Lower leg skin (tissue), 4 donors: ENCODE data around the gene EPHA6. TPM values are rescaled to one million over a fixed set of nuclear protein-coding genes. Genes with fewer than 3 reads are reported as not detected.

ENCODE experiments used
- DNase-seq, 2 donors: peaks; one replicate each; pipeline ENCODE4 v3.0.0-alpha.2; 2019; ENCODE audit warnings: low spot score in 2 of 2
- H3K4me3 ChIP-seq: fragments of 200-600 bp; sonication (generic); 2 replicates; pipeline ENCODE4 v1.5.1; 2017; ENCODE audit warnings: mild to moderate bottlenecking, low read depth; ENCODE audit not compliant: poor library complexity, severe bottlenecking
- POLR2A ChIP-seq, 2 donors: fragments of 450-650 bp; IDR thresholded peaks; one replicate each; pipeline ENCODE4 v1.6.1; 2016 to 2017; ENCODE audit warnings: antibody characterized with exemption in 2 of 2, mild to moderate bottlenecking in 1 of 2, moderate library complexity in 1 of 2
- WGBS, 2 donors: methylation state at CpG; one replicate each; pipeline ENCODE4 v1.1.5; 2018; 5-methylcytosine and 5-hydroxymethylcytosine counted together
- intact Hi-C: fragments of 100-400 bp; cut with DNase I; formaldehyde crosslinking; loops from one replicate; pipeline ENCODE4 v1.15.0; 2023; ENCODE audit warnings: low total_unique reads
- total RNA-seq, 4 donors: library from RNA; depleted of rRNA; stranded (reverse); fragments of >200 nt; gene quantifications; one replicate each; pipeline ENCODE4 v1.1.0, GENCODE V29; 2016
- TF ChIP-seq, protein P1 (sequence below), 3 donors: fragments of 450-650 bp; IDR thresholded peaks; one replicate each; pipeline ENCODE4 v1.5.1; 2016; ENCODE audit warnings: antibody characterized with exemption in 3 of 3, mild to moderate bottlenecking in 3 of 3, moderate library complexity in 2 of 3

The EPHA6 gene
- total RNA-seq, 4 donors from 2014 or later, result 0.23 TPM; not detected in 3

DNA sequence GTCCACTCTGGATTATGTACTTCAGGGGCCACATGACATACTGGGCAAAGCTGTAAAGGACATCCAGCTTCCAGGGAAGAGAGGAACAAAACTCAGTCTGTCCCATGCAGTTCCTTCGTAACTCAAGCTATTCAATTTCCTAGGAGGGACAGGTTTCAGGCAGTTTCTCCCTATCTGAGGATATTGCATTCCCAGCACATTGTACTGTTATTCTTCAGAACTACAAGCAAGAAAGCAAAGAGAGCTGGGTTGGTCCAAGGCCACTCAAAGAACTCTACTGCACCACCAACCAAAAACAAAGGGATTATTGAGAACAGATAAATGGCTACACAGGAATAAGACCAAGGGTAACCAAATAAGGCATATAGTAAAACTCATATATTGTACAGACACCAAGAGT lies 832.5 kb downstream of the EPHA6 start:
- intact Hi-C loops, result no loop called here
- 86 to 100% methylated on average over 1 of the region's 1 CpG for WGBS, 2 donors
- no peak overlapping the region for H3K4me3 ChIP-seq
- no peak for TF ChIP-seq POLR2A (IDR thresholded peaks at IDR 0.05)
- TF ChIP-seq, protein P1, sequence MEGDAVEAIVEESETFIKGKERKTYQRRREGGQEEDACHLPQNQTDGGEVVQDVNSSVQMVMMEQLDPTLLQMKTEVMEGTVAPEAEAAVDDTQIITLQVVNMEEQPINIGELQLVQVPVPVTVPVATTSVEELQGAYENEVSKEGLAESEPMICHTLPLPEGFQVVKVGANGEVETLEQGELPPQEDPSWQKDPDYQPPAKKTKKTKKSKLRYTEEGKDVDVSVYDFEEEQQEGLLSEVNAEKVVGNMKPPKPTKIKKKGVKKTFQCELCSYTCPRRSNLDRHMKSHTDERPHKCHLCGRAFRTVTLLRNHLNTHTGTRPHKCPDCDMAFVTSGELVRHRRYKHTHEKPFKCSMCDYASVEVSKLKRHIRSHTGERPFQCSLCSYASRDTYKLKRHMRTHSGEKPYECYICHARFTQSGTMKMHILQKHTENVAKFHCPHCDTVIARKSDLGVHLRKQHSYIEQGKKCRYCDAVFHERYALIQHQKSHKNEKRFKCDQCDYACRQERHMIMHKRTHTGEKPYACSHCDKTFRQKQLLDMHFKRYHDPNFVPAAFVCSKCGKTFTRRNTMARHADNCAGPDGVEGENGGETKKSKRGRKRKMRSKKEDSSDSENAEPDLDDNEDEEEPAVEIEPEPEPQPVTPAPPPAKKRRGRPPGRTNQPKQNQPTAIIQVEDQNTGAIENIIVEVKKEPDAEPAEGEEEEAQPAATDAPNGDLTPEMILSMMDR (IDR thresholded peaks at IDR 0.05), result no peak
- no peak for DNase-seq

DNA sequence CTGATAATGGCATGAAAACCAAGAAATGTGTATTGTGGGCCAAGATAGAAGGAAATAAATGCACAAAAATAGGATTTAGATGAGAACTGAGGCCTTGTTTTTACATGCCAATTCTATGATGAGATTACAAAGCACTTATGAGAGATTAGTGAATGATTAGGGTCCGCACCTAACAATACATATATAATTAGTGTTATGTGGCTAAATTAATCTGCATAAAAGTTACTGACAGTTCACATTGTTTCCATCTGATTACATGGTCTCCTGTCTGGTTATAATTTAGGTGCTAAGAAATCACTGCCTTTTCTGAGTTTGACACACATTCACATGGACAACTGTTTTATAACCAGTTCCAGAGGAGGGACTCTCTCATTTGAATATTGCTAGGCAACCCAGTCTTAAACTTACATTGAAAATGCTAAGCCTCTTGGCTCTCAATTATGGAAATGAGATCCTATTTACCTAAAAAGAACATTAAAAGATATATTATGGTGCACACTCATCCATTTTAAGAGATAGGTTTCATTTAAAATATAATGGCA lies 833.1 kb downstream of the EPHA6 start:
- 53 to 64% methylated on average over 1 of the region's 1 CpG for WGBS, 2 donors
- DNase-seq, result no peak
- intact Hi-C loops, result no loop called here
- H3K4me3 ChIP-seq, result no peak overlapping the region
- TF ChIP-seq POLR2A (IDR thresholded peaks at IDR 0.05), result no peak
- TF ChIP-seq, protein P1 (IDR thresholded peaks at IDR 0.05), result no peak

DNA sequence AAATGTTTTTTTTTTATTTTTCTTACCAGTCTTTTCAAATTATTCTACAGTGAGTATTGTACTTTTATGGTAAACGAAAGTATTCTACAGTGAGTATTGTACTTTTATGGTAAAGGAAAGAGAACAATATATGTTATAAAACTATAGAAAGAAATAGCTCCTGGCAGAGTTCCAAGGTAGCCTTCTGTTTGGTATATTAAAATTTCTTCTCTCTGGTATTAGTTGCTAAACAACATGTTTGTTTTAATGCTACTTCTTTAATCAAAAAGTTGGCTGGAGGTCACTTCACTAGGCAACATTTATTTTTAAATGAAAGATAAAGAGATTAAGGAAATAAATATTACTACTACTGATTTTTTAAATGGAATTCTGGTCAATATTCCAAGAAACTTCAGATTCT lies 841.6 kb downstream of the EPHA6 start:
- intact Hi-C loops, result no loop called here
- TF ChIP-seq POLR2A (IDR thresholded peaks at IDR 0.05), result no peak
- TF ChIP-seq, protein P1 (IDR thresholded peaks at IDR 0.05), result no peak
- no peak for DNase-seq
- WGBS, 2 donors, result 66 to 70% methylated on average over 1 of the region's 1 CpG
- H3K4me3 ChIP-seq, result no peak overlapping the region

DNA sequence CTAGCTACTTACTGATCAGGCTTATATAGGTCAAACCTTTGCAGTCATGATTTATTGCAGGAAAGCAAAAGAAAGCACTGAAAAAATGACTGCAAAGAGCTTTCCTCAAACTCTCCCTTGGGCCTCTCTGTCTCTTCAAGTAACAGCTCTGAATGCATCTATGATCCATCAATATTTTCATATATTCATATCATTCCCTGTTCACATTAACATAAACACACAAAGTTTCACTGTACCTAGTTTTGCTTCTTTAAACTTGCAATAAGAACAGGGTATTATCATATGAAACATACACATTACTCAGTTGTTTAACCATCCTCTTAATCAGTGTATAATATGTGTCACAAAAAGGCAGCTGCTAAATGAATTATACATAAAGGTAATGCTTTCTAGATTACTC lies 842.2 kb downstream of the EPHA6 start:
- H3K4me3 ChIP-seq, result no peak overlapping the region
- TF ChIP-seq POLR2A (IDR thresholded peaks at IDR 0.05), result no peak
- TF ChIP-seq, protein P1 (IDR thresholded peaks at IDR 0.05), result no peak
- intact Hi-C loops, result no loop called here
- no peak for DNase-seq

DNA sequence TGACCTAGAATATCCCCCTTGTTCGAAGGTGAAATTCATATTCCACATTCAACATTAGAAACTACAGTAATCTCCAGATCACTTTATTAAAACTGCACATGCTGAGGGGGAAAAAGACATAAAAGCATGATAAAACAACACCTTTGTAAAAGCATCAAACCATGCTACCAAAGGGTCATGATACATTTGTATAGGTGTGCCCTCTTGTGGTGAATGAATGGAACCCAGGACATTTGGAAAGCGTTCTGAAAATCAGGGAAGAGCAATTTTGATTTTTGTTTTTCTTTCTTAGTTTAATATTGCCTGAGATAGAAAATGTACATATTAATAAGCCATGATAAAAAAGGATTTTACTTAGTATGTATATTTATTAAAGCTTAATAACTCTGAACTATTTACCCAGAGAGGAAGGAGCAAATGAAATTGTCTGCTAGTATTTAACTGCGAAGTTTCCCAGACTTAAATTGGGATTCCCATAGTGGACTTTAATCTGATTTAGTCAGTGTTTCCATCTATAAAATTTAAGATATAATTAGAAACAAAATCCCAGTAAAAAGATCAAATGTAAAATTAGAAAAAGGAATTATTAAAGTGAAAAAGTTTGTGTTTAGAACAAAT lies 844.4 kb downstream of the EPHA6 start:
- no peak for TF ChIP-seq POLR2A (IDR thresholded peaks at IDR 0.05)
- TF ChIP-seq, protein P1 (IDR thresholded peaks at IDR 0.05), result no peak
- intact Hi-C loops, result no loop called here
- no peak for DNase-seq
- WGBS, 2 donors, result 46 to 56% methylated on average over 3 of the region's 3 CpGs
- H3K4me3 ChIP-seq, result no peak overlapping the region

DNA sequence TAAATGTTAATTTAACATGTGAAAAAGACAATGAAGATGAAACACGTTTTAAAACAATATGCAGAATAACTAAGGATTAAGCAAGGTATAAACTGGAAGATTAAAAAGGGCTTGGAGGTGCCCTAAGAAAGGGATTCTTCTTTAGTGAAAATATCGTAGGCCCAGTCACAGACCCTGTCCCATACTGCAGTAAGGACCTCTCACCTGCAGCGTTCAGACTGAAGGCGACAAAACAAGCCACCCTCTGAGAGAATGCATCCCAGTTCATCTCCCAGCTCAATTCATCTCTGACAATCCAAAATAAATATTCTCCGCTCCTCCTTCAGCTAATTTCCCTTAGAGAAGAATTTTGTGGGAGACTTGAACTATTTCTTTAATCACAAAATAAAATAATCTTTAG lies 847.9 kb downstream of the EPHA6 start:
- no peak for DNase-seq
- no peak overlapping the region for H3K4me3 ChIP-seq
- WGBS, 2 donors, result 74 to 79% methylated on average over 5 of the region's 5 CpGs
- TF ChIP-seq, protein P1 (IDR thresholded peaks at IDR 0.05), result no peak
- no peak for TF ChIP-seq POLR2A (IDR thresholded peaks at IDR 0.05)
- intact Hi-C loops, result no loop called here
